T-helper 2 cell treated with Interferon-gamma antibody and Interleukin-4, amounts not matched to agents 5 μg/mL and 100 μg/mL, for 36 hours (primary cell): ENCODE data around the gene NAA40.

Source experiments
- DNase-seq: peaks from one replicate; pipeline ENCODE4 v3.0.0; 2021; ENCODE audit warnings: low spot score
- H3K27ac Mint-ChIP-seq: one replicate; pipeline ENCODE4 v1.8.0; 2021; ENCODE audit warnings: mild to moderate bottlenecking, mixed read lengths
- H3K27me3 Mint-ChIP-seq: one replicate; pipeline ENCODE4 v1.8.0; 2021; ENCODE audit warnings: low read depth, mixed read lengths
- H3K36me3 Mint-ChIP-seq: one replicate; pipeline ENCODE4 v1.8.0; 2021; ENCODE audit warnings: low read depth, mixed read lengths
- H3K4me1 Mint-ChIP-seq: one replicate; pipeline ENCODE4 v1.8.0; 2021; ENCODE audit warnings: low read depth, mixed read lengths
- H3K4me3 Mint-ChIP-seq: one replicate; pipeline ENCODE4 v1.8.0; 2022; ENCODE audit warnings: mild to moderate bottlenecking, moderate library complexity, mixed read lengths
- H3K9me3 Mint-ChIP-seq: one replicate; pipeline ENCODE4 v1.8.0; 2021; ENCODE audit warnings: mixed read lengths

The NAA40 gene

GRCh38 chr11:63938479-63939396, at the start of gene NAA40:
TSS of gene NAA40 (plus strand) at chr11:63939002. CDS start at chr11:63939097, 95 bp downstream.
- Mint-ChIP-seq H3K36me3 (peaks cover 1% of the 10 kb centered on the region), H3K9me3 (no peaks in the 10 kb centered on the region), H3K4me1 (peaks cover 18% of the 10 kb centered on the region), H3K27ac (peak within 1 kb of the TSS; percentile 89), H3K27me3 (no peaks in the 10 kb centered on the region), H3K4me3 (peak within 1 kb of the TSS; percentile 90)
- peak; percentile 94 for DNase-seq

- DNase-seq, result no peak
- H3K27me3 Mint-ChIP-seq, result no peaks in the 10 kb centered on the region
- H3K27ac Mint-ChIP-seq, result peak overlapping the region; percentile 68
- H3K9me3 Mint-ChIP-seq, result no peaks in the 10 kb centered on the region
- H3K36me3 Mint-ChIP-seq, result peaks cover 33% of the 10 kb centered on the region
- peaks cover 54% of the 10 kb centered on the region for H3K4me1 Mint-ChIP-seq
- peak overlapping the region; percentile 93 for H3K4me3 Mint-ChIP-seq
Measured at GRCh38 chr11:63889344-63889743, 49.5 kb upstream of the NAA40 start.

- no peak for DNase-seq
- no peak overlapping the region for H3K27ac Mint-ChIP-seq
- no peaks in the 10 kb centered on the region for H3K27me3 Mint-ChIP-seq
- H3K36me3 Mint-ChIP-seq, result peaks cover 38% of the 10 kb centered on the region
- no peaks in the 10 kb centered on the region for H3K9me3 Mint-ChIP-seq
- peaks cover 53% of the 10 kb centered on the region for H3K4me1 Mint-ChIP-seq
- H3K4me3 Mint-ChIP-seq, result peak overlapping the region; percentile 93
Measured at GRCh38 chr11:63890368-63890767, 48.4 kb upstream of the NAA40 start.

GRCh38 chr11:63892228-63892627, 46.6 kb upstream of the NAA40 start:
- Mint-ChIP-seq H3K9me3 (no peaks in the 10 kb centered on the region), H3K36me3 (peaks cover 51% of the 10 kb centered on the region), H3K27ac (no peak overlapping the region), H3K27me3 (no peaks in the 10 kb centered on the region), H3K4me1 (peaks cover 54% of the 10 kb centered on the region), H3K4me3 (no peak overlapping the region)
- DNase-seq, result no peak

GRCh38 chr11:63893355-63893754, 45.4 kb upstream of the NAA40 start:
- H3K4me3 Mint-ChIP-seq, result no peak overlapping the region

GRCh38 chr11:63896071-63896470, 42.7 kb upstream of the NAA40 start:
- Mint-ChIP-seq H3K4me3 (no peak overlapping the region), H3K4me1 (peaks cover 25% of the 10 kb centered on the region), H3K27ac (no peak overlapping the region), H3K36me3 (peaks cover 60% of the 10 kb centered on the region), H3K9me3 (no peaks in the 10 kb centered on the region), H3K27me3 (no peaks in the 10 kb centered on the region)
- no peak for DNase-seq

More at GRCh38 chr11:63893355-63893754, 45.4 kb upstream of the NAA40 start:
- Mint-ChIP-seq H3K4me1 (peaks cover 44% of the 10 kb centered on the region), H3K9me3 (no peaks in the 10 kb centered on the region), H3K27me3 (no peaks in the 10 kb centered on the region), H3K36me3 (peaks cover 57% of the 10 kb centered on the region), H3K27ac (no peak overlapping the region)
- no peak for DNase-seq

- peaks cover 58% of the 10 kb centered on the region for H3K36me3 Mint-ChIP-seq
- DNase-seq, result no peak
Measured at GRCh38 chr11:63897459-63898146, 41.2 kb upstream of the NAA40 start.

GRCh38 chr11:63901660-63902059, 37.1 kb upstream of the NAA40 start:
- peaks cover 73% of the 10 kb centered on the region for H3K36me3 Mint-ChIP-seq
- no peaks in the 10 kb centered on the region for H3K9me3 Mint-ChIP-seq
- H3K27me3 Mint-ChIP-seq, result no peaks in the 10 kb centered on the region
- peak overlapping the region; percentile 61 for H3K27ac Mint-ChIP-seq
- no peak overlapping the region for H3K4me3 Mint-ChIP-seq
- DNase-seq, result no peak
- H3K4me1 Mint-ChIP-seq, result no peaks in the 10 kb centered on the region

More at GRCh38 chr11:63897459-63898146, 41.2 kb upstream of the NAA40 start:
- peaks cover 10% of the 10 kb centered on the region for H3K4me1 Mint-ChIP-seq
- H3K9me3 Mint-ChIP-seq, result no peaks in the 10 kb centered on the region
- H3K4me3 Mint-ChIP-seq, result no peak overlapping the region
- H3K27ac Mint-ChIP-seq, result no peak overlapping the region
- H3K27me3 Mint-ChIP-seq, result no peaks in the 10 kb centered on the region

- no peaks in the 10 kb centered on the region for H3K27me3 Mint-ChIP-seq
- H3K4me1 Mint-ChIP-seq, result no peaks in the 10 kb centered on the region
- H3K4me3 Mint-ChIP-seq, result no peak overlapping the region
- H3K27ac Mint-ChIP-seq, result no peak overlapping the region
- DNase-seq, result no peak
- no peaks in the 10 kb centered on the region for H3K9me3 Mint-ChIP-seq
- H3K36me3 Mint-ChIP-seq, result peaks cover 65% of the 10 kb centered on the region
Measured at GRCh38 chr11:63903884-63904283, 34.9 kb upstream of the NAA40 start.

GRCh38 chr11:63904743-63905142, 34.1 kb upstream of the NAA40 start:
- no peaks in the 10 kb centered on the region for H3K9me3 Mint-ChIP-seq
- no peak overlapping the region for H3K4me3 Mint-ChIP-seq
- no peak for DNase-seq
- H3K27me3 Mint-ChIP-seq, result no peaks in the 10 kb centered on the region
- H3K4me1 Mint-ChIP-seq, result no peaks in the 10 kb centered on the region
- no peak overlapping the region for H3K27ac Mint-ChIP-seq
- H3K36me3 Mint-ChIP-seq, result peaks cover 59% of the 10 kb centered on the region

GRCh38 chr11:63905179-63905578, 33.6 kb upstream of the NAA40 start:
- Mint-ChIP-seq H3K27ac (no peak overlapping the region), H3K9me3 (no peaks in the 10 kb centered on the region), H3K4me1 (no peaks in the 10 kb centered on the region), H3K36me3 (peaks cover 56% of the 10 kb centered on the region), H3K4me3 (no peak overlapping the region), H3K27me3 (no peaks in the 10 kb centered on the region)
- DNase-seq, result no peak

GRCh38 chr11:63906087-63906486, 32.7 kb upstream of the NAA40 start:
- Mint-ChIP-seq H3K27me3 (no peaks in the 10 kb centered on the region), H3K36me3 (peaks cover 49% of the 10 kb centered on the region), H3K27ac (no peak overlapping the region), H3K9me3 (no peaks in the 10 kb centered on the region), H3K4me3 (no peak overlapping the region), H3K4me1 (no peaks in the 10 kb centered on the region)
- no peak for DNase-seq

GRCh38 chr11:63906585-63906984, 32.2 kb upstream of the NAA40 start:
- H3K36me3 Mint-ChIP-seq, result peaks cover 45% of the 10 kb centered on the region
- no peak for DNase-seq
- H3K9me3 Mint-ChIP-seq, result no peaks in the 10 kb centered on the region
- no peaks in the 10 kb centered on the region for H3K4me1 Mint-ChIP-seq
- no peak overlapping the region for H3K4me3 Mint-ChIP-seq
- no peak overlapping the region for H3K27ac Mint-ChIP-seq
- H3K27me3 Mint-ChIP-seq, result no peaks in the 10 kb centered on the region

GRCh38 chr11:63907063-63907462, 31.7 kb upstream of the NAA40 start:
- Mint-ChIP-seq H3K9me3 (no peaks in the 10 kb centered on the region), H3K36me3 (peaks cover 42% of the 10 kb centered on the region), H3K4me1 (no peaks in the 10 kb centered on the region), H3K4me3 (no peak overlapping the region), H3K27ac (no peak overlapping the region), H3K27me3 (no peaks in the 10 kb centered on the region)
- DNase-seq, result no peak
